Stimulated activated CD8-positive, alpha-beta memory T cell treated with anti-CD3 and anti-CD28 coated beads, Interleukin-2, amount 100 ng/mL, for 48 hours (primary cell): ENCODE measurements around the gene NEUROD6.

ENCODE experiments used
- DNase-seq, 2 donors: peaks; one replicate each; pipeline ENCODE4 v3.0.0-alpha.2; 2020; ENCODE audit warnings: low read depth in 2 of 2

Gene NEUROD6

DNA sequence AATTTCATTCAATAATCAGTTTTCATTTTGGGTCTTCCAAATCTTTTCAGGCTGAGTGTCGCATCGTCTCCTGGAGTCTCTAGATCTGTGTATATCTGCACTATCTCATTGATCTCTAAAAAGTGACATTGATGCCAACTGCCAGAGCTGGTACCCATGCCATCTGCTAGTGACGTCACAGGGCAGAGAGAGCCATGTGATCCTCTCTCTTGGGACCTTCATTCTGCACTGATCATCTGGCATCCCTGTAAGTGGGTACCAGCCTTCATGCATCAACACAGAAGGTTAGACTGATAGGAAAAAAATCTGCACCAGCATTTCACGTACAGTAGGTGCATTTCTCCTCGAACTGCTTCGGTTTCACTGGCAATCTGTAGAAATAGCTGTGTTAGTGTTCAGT is at the start of gene NEUROD6:
Gene NEUROD6 (minus strand): TSS at position 124 of the 400 bp plus-strand sequence. CDS start 1,458 bp downstream, outside the sequence.
- DNase-seq, result no peak

DNA sequence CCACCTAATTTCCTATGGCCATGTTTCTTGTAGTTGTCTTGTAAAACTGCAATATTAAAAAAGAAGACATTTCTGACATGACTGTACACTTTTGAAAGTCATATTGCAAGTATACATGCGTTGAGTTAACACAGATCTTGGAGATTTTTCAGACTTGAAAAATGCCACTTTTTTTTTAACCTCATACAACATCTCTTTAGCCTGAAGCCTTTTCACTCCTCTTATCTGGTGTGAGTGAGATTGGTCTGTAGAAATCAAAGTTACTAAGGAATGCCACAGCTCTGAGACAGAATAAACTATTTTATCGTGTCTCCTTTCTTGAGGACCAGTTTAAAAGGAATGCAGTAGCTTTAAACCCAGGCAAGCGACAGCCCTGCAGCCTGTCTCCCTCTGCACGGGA is 43.9 kb upstream of the NEUROD6 start:
- DNase-seq, result no peak

- no peak for DNase-seq
Observed at GRCh38 chr7:31382722-31383121, 42.2 kb upstream of the NEUROD6 start.

DNA sequence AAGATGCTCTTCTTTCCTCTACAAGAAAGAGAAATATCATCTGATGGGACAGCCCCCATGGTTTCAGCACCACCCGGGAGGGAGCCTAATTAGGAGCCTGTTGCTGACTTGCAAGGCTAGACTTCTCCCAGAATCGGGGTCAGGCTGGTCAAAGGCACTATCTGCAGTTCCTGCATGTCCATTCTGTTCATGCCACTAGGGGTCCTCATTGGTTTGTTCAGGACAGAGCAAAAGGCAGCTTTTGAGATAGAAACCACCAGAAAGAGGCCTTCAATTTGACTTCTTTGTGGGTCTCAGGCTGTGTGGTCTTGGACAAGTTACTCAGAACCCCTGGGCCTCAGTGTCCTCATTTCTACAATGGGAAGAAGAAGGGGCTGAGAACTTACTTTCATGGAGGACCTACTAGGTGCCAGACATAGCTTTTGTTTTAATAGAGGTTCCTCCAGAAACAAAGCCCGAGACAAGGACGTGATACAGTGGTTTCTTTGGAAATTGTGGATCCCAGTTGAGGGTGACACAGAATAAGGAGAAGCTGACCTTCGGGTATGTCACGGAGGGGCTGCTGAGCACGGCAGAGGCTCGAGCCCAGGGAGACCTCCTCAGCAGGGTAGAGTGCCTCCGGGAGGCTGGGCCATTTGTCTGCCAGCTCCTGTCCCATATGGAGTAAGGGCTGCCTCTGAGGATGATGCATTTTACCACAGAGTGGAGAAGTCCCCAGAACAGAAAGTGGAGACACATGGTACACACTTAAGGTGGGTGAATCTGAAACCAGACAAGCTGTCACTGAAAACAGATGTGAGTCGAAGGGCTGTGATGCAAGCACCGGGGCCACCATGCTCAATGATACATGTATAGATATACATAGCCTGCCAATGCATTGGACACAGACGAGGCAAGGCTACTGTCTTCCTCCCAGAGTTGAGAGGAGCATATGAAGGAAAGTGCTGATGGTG is 33.1 kb upstream of the NEUROD6 start:
- no peak for DNase-seq

DNA sequence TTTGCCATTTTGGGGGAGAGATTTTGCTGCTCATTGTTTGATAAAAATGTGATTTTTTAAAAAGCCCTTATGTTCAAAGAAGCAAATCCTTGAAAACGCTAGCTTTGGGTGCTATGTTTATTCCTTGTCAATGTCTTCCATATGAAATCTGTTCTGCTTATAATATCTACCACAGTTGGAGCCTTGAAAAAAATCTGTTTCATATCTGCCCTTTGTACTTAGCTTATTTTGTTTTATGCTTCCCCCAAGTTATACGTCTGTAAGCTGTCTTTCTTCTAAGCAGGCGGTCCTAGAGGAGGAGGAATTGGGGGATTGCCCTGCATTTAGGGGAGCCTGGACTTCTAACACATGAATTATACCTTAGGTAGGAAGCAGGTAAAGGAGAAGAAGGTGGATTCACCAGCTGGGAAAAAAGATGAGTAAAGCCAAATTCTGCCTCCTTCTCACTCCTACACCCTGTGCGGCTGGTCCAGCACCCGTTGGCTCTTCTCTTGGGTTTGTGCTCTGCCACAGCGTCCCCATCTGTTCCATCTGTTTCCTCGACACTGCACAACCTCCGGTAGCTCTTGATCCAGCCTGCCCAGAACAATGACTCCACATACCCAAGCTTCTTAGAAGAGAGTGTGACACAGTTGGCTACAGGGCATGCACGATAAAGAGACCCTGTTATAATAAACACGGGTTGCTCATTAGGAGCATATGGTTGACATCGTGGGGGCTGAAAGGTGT is 31.9 kb upstream of the NEUROD6 start:
- no peak for DNase-seq

DNA sequence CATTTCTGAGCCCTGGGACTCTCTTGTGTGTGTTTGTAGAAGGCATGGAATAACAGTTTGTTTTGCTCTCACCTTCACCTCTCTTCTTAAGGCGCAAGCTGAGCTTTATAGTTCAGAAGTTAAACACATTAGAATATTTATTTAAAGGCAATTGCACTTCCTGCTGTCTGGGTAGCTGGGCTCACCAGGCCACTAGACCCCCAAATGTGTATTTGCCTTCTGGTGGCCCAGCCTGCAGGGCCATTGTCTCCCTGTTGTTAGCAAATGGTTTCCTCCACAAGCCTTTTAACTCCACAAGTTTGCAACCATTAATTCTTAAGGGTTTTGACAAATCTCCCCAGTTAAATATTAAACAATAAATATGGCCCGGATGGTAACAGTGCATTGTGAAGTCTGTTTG is 31.1 kb upstream of the NEUROD6 start:
- no peak for DNase-seq

DNA sequence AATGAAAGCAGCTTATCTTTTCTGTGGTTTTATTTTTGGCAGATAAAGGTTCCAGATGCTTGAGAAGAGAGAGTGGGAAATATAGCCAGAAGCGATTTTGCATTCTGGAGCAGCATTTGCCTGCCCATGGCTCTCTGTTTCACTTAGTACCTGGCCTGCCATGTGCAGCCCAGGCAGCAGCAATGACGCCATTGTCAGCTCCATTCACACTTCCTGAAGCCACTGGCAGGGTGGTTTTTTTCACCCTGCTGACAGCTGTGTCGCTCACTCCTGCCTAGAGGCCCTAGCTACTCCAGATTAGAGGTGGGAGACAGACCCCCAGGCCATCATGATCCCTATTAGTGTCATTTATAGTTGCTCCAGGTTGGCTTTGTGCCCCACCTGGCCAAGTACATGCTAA is 30.1 kb upstream of the NEUROD6 start:
- DNase-seq, result no peak

GRCh38 chr7:31368620-31369019 is 28.1 kb upstream of the NEUROD6 start:
- no peak for DNase-seq

DNA sequence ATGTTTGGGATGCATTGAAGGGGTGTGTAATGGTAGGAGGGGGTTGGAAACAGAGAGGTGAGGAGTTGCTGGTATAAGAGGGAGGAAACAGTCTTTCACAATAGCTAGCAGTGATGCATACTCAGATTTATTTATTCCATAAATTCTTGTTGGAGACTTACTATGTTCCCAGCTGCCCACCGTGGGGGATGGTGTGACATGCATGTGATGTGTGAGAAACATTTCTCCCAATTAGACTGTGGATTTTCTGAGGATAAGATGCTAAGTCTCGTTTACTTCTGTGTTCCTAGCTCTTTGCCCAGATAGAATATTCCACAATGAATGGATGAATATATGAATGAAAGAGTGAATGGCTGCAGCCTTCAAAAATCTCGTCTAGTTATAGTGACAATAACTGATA is 23.0 kb upstream of the NEUROD6 start:
- no peak for DNase-seq

- DNase-seq, result no peak
Observed at GRCh38 chr7:31363051-31363450, 22.5 kb upstream of the NEUROD6 start.

DNA sequence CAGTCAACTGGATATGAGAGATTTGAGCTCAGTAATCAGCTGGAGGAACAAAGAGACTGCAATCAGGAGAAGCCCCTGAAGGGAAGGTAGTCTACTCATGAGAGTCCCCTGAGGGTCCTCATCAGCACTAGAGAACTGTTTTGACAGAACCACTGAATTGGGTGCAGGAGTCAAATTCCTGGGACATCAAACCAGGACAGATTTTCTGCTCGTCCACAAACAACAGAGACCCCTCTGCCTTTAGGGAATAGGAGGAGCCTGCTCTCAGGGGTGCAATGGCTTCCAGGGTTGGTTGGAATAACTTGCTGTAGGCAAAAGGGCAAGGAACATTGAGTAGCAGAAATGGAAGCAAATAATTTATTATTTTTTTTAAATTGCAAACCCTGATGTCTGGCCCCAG is 21.9 kb upstream of the NEUROD6 start:
- no peak for DNase-seq

- no peak for DNase-seq
Observed at GRCh38 chr7:31358467-31358866, 17.9 kb upstream of the NEUROD6 start.

- no peak for DNase-seq
Observed at GRCh38 chr7:31345421-31345820, 4.9 kb upstream of the NEUROD6 start.

DNA sequence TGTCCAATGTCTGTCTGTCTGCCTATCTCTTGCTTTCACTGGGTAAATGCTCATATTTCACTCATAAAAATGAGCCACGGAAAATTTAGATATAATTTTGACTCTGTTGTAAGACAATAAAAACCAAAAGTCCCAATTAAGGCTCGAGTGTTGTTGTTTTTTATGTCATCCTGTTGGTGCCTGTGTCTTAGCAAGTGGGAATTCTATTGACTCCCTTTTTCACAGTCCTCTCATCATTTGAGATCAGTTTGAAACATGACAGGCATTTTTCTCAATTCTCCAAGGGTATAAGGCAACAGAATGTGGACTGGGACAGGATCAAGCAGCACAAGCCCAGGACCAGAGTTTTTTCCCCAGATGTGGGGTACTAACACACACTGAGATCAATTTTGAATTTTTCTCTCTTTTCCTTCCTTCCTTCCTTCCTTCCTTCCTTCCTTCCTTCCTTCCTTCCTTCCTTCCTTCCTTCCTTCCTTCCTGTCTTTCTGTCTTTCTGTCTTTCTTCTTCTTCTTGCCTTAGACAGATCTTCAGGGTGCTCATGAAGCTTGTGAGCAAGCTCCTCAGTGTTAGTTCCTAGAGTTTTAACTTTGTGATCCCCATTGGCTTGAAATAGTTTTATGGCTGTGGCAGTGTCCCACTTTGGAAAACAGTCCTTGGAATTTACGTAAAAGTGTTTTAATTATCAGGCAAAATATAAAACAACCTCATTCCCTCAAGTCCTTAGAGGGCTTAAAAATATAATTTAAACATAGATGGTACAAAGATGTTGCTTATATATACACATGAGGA is 3.2 kb upstream of the NEUROD6 start:
- DNase-seq, result no peak

- DNase-seq, result no peak
Observed at GRCh38 chr7:31341141-31341540, 615 bp upstream of the NEUROD6 start.

GRCh38 chr7:31340051-31340450 is 475 bp downstream of the NEUROD6 start:
- DNase-seq, result no peak

DNA sequence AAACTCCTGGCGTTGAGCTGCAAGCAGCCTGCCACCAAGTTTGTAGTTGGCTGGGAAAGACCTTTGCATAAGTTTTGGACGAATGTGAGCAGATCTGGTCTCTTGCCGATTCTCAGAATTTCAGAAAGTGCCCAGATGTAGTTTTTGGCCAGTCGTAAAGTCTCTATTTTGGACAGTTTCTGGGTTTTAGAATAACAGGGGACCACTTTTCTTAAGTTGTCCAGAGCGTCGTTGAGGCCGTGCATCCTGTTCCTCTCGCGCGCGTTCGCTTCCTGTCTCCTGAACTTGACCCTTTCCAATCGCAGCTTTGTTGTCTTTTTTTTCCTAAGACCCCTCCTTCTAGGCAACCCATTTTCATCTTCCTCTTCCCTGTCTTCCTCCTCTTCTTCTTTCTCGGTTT is 1.8 kb downstream of the NEUROD6 start:
- no peak for DNase-seq

DNA sequence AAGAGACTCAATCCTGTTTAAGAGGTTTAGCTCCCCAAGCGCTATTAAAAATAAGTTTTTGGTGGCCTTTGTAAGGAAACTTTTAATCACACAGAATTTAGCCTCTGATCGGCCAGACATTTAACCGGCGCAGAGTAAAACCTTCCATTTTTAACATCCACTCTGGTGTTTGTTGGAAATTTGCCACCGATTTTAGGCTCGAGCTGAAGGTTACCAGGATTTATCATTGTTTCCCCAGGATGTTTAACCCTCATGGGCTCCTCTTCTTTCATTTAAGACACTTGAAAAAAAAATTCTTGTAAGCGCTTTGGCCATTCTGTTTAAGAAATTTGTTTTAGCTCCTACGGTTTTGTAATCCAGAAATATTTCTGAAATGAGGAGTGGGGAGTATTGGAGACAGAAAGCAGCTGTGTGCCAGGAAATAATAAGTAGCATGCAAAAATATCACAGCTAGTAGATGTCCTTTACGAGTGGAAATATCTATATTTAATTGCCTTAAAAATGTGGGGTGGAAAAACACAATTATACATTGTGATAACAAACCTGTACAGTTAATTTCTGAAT is 3.4 kb downstream of the NEUROD6 start:
- DNase-seq, result no peak

- no peak for DNase-seq
Observed at GRCh38 chr7:31336202-31337001, 4.1 kb downstream of the NEUROD6 start.

DNA sequence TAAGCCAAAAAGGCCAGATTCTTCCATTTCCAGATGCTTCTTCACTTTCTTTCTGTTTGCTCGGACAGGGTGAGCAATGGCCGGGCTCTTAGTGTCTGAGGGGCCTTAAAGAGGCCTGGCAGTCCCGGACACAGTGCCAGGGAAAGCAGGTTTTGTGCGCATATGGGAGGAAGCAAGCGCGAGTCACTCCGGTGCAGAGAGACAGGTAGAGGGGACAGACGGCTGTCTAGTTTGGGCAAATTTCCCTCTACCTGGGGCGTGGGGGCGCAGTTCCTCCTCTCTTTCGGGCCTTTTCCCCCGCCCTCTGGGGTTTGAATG is 4.7 kb downstream of the NEUROD6 start:
- DNase-seq, result no peak

DNA sequence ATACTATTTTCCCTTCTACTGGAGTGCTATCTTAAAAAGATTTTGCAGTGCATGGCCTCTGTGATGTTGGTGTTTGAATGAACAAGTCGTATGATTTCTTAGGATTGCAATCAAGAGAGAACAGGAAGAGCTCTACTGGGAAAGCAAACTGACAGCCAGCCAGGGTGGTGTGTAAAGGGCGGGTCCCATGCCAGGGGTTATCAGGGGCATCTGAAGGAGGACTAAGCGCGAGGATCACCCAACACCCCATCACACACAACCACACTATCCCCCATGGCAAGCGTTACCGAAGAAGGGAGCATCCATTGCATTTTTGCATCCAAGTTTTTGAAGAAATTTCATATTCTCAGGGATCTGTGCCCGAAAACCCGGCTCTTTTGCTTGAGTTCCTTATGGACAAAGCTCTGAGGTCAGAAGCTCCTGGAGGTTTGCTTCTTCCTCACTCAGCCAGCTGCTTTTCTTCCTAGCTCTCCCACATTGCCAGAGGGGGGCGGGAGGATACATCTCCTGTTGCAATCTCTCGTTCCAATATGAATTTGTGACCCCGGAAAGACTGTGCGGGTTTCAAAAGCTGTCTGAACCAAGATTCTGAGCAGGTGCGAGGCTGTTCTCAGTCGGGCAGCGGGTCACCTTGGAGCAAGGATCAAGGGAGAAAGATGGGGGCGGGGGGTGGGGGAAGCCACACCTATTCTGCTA is 5.2 kb downstream of the NEUROD6 start:
- no peak for DNase-seq
